ENCODE results near the gene CORO7.
A peak's percentile ranks its signal among the peaks of the same experiment; 100 is the strongest.

CORO7 gene

DNA sequence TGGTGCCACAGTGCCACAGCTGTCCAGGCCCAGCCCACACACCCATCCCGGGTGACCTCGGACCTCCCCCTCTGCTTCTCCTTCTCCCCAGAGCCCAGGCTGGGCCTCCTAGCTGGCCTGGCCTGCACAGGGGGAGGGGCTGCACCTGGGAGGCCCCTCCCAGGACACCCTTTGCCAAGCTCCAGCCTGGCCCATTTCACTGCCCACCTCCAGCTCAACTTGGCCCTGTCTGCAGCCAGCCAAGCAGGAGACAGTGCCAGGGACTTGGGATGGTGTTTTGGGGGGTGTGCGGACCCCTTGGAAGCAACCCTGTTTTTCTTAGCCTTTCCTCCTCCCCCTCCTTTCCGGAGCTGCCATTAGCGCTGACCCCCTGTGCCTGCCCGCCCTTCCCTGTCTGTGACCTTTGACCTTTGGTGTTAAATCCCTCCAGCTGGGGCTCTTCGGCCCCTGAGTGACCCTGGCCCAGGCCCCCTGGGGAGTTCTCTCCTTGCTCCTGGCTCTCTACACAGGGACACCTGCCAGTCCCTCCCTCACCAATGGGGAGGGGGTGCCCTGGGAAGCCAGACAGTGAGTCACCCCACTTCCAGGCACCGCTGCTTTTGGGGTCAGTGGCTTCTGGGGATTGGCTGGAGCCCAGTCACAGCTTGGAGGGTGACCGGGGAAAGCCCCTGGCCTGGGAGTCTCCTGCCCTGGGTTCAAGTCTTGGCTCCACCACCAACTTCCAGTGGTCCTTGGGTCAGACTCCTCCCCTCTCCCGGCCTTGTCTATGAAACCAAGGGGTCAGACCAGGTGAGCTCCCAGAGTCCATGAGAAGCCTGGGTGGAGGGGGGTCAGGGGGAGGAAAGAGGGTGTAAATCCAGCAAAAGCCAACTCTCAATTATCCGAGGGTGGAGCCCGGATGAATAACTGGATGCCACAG, 98.6 kb downstream of the CORO7 start:
- Histone ChIP-seq H4K91ac (ENCODE audit: low read length) (peak overlapping the region; percentile 59), H3K14ac (ENCODE audit: low read length in 2 of 2) (peak overlapping the region in 1 of 2 experiments; percentile 18), H2BK120ac (ENCODE audit: low read depth, low read length) (peak overlapping the region; percentile 51), H3K9me3 (ENCODE audit: control insufficient read depth, low read length) (no peaks in the 10 kb centered on the region), H3K4me3 (ENCODE audit: insufficient read depth in 1 of 2, low read depth in 1 of 2, low read length in 2 of 2) (peak overlapping the region; percentile 62 to 89), H3K18ac (ENCODE audit: low read depth in 1 of 2, low read length in 2 of 2) (peak overlapping the region in 1 of 2 experiments; percentile 1), H2BK5ac (ENCODE audit: low read depth, low read length, poor library complexity, severe bottlenecking) (no peak overlapping the region), H3K27ac (ENCODE audit: low read length, poor library complexity, severe bottlenecking) (peak overlapping the region; percentile 86), H4K8ac (ENCODE audit: low read length) (peak overlapping the region; percentile 14), H3K27me3 (ENCODE audit: control insufficient read depth in 1 of 2, insufficient read depth in 1 of 2, low read length in 2 of 2) (no peaks in the 10 kb centered on the region), H3K4ac (ENCODE audit: low read depth in 1 of 2, low read length in 2 of 2) (peak overlapping the region in 1 of 2 experiments; percentile 60), H2AK5ac (ENCODE audit: low read length, severe bottlenecking) (peak overlapping the region; percentile 78), H2AFZ (ENCODE audit: low read depth, low read length) (no peak overlapping the region), H3K9ac (ENCODE audit: low read length) (peak overlapping the region; percentile 83), H3K36me3 (ENCODE audit: control insufficient read depth in 1 of 2, insufficient read depth in 2 of 2, low read depth in 1 of 2, low read length in 2 of 2) (peaks cover 0 to 19% of the 10 kb centered on the region in 2 experiments), H3K4me1 (ENCODE audit: control insufficient read depth, insufficient read depth, low read depth, low read length) (peaks cover 77% of the 10 kb centered on the region), H2BK15ac (ENCODE audit: low read depth, poor library complexity, severe bottlenecking) (peak overlapping the region; percentile 85), H3K23ac (ENCODE audit: low read length in 2 of 2) (no peak overlapping the region), H3K4me2 (ENCODE audit: low read length, poor library complexity, severe bottlenecking) (peak overlapping the region; percentile 50), H2BK12ac (ENCODE audit: low read length in 2 of 2) (peak overlapping the region in 1 of 2 experiments; percentile 57), H3K79me1 (replicated peaks; ENCODE audit: low read length, poor library complexity, severe bottlenecking) (peaks cover 8% of the 10 kb centered on the region)
- DNase-seq, result peak; percentile 68
- 53% methylated on average over 12 of the region's 12 CpGs for WGBS

DNA sequence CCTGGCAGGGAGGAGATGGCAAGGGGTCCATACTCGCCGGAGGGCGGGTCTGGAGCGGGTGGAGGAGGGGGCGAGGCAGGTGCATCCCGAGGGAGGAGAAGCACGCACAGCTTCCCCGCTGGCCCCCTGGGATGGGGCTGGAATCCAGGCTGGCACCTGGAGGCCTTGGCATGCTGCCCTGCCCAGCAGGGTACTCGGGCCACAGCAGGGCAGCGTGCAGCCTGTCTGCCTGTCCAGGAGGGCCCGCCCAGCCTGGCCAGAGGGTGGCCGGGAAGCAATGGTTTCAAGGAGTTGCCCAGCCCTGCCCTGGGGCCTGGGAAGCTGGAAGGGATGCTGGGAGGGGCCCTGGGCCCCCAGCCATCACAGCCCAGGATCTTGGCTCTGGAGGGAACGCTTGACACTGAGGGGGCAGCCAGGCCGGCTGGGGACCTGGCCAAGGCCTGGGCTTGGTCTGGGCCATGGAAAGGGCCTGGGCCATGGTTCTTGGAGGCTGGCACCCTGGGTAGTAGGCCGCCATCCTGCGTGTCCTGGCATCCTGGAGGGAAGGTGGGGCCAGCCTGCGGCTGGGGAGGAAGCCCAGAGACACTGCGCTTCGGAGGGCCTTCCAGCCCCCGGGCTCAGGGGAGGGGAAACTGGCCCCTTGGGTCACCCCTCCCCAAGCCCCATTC, 99.4 kb downstream of the CORO7 start:
- peak overlapping the region; percentile 30 to 60 for H3K4ac ChIP-seq (ENCODE audit: low read depth in 1 of 2, low read length in 2 of 2)
- WGBS, result 33% methylated on average over 20 of the region's 20 CpGs
- peak overlapping the region; percentile 88 for H2BK120ac ChIP-seq (ENCODE audit: low read depth, low read length)
- peak overlapping the region; percentile 44 to 52 for H3K18ac ChIP-seq (ENCODE audit: low read depth in 1 of 2, low read length in 2 of 2)
- peak overlapping the region; percentile 78 for H2BK15ac ChIP-seq (ENCODE audit: low read depth, poor library complexity, severe bottlenecking)
- peak overlapping the region in 1 of 2 experiments; percentile 73 for H3K14ac ChIP-seq (ENCODE audit: low read length in 2 of 2)
- no peak overlapping the region for H2AFZ ChIP-seq (ENCODE audit: low read depth, low read length)
- peak overlapping the region; percentile 86 for H3K27ac ChIP-seq (ENCODE audit: low read length, poor library complexity, severe bottlenecking)
- H3K4me2 ChIP-seq (ENCODE audit: low read length, poor library complexity, severe bottlenecking), result peak overlapping the region; percentile 50
- peaks cover 0 to 11% of the 10 kb centered on the region in 2 experiments for H3K36me3 ChIP-seq (ENCODE audit: control insufficient read depth in 1 of 2, insufficient read depth in 2 of 2, low read depth in 1 of 2, low read length in 2 of 2)
- H3K9me3 ChIP-seq (ENCODE audit: control insufficient read depth, low read length), result no peaks in the 10 kb centered on the region
- H4K8ac ChIP-seq (ENCODE audit: low read length), result no peak overlapping the region
- H3K23ac ChIP-seq (ENCODE audit: low read length in 2 of 2), result peak overlapping the region in 1 of 2 experiments; percentile 85
- peak overlapping the region; percentile 53 for H2BK5ac ChIP-seq (ENCODE audit: low read depth, low read length, poor library complexity, severe bottlenecking)
- H3K27me3 ChIP-seq (ENCODE audit: control insufficient read depth in 1 of 2, insufficient read depth in 1 of 2, low read length in 2 of 2), result no peaks in the 10 kb centered on the region
- H3K4me1 ChIP-seq (ENCODE audit: control insufficient read depth, insufficient read depth, low read depth, low read length), result peaks cover 70% of the 10 kb centered on the region
- H3K4me3 ChIP-seq (ENCODE audit: insufficient read depth in 1 of 2, low read depth in 1 of 2, low read length in 2 of 2), result peak overlapping the region; percentile 62 to 89
- peak overlapping the region; percentile 70 for H4K91ac ChIP-seq (ENCODE audit: low read length)
- peak overlapping the region; percentile 41 for H2AK5ac ChIP-seq (ENCODE audit: low read length, severe bottlenecking)
- DNase-seq, result no peak
- H3K9ac ChIP-seq (ENCODE audit: low read length), result peak overlapping the region; percentile 83
- H3K79me1 ChIP-seq (replicated peaks; ENCODE audit: low read length, poor library complexity, severe bottlenecking), result peaks cover 8% of the 10 kb centered on the region
- peak overlapping the region in 1 of 2 experiments; percentile 57 for H2BK12ac ChIP-seq (ENCODE audit: low read length in 2 of 2)

DNA sequence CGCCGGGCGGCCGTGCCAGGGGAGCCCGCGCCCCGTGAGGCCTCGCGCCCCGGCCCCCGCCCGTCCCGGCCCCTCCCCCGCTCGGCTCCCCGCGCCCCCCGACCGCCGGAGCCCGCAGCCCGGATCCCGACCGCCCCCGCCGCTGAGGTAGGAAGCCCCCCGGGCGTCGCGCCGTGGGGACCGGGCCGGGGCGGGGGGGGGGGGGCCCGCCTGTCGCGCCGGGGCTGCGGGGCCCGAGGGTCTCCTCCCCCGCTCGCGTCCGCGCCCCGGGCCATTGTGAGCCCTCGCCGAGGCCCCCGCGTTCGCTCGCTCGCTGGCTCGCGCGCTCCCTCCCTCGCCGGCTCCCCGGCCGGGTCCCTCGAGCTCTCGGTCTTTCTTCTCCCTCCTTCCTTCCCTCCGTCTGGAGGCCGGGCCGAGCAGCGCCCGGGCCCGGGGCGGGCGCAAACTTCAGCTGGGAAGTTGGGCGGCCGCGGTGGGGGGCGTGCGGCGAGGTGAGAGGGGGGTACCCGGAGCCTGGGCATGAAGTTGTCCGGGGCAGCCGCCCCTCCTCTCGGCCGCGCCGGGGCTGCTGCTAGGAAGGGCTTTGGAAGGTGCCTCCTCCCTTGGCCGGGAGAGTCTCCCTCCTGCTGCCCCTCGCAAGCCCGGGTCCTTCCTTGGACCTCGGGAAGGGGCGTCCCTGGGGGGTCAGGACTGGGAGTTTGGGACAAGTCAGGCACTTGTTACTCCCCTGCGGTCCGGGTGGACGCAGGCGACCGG, 100.1 kb downstream of the CORO7 start:
- Histone ChIP-seq H3K9me3 (ENCODE audit: control insufficient read depth, low read length) (no peaks in the 10 kb centered on the region), H3K79me1 (replicated peaks; ENCODE audit: low read length, poor library complexity, severe bottlenecking) (peaks cover 7% of the 10 kb centered on the region), H3K4ac (ENCODE audit: low read depth in 1 of 2, low read length in 2 of 2) (peak overlapping the region; percentile 12 to 59), H3K18ac (ENCODE audit: low read depth in 1 of 2, low read length in 2 of 2) (peak overlapping the region; percentile 44 to 52), H3K14ac (ENCODE audit: low read length in 2 of 2) (peak overlapping the region; percentile 9 to 83), H2BK12ac (ENCODE audit: low read length in 2 of 2) (no peak overlapping the region), H3K27me3 (ENCODE audit: control insufficient read depth in 1 of 2, insufficient read depth in 1 of 2, low read length in 2 of 2) (no peaks in the 10 kb centered on the region), H4K8ac (ENCODE audit: low read length) (peak overlapping the region; percentile 22), H2BK120ac (ENCODE audit: low read depth, low read length) (peak overlapping the region; percentile 88), H3K4me2 (ENCODE audit: low read length, poor library complexity, severe bottlenecking) (peak overlapping the region; percentile 50), H2AK5ac (ENCODE audit: low read length, severe bottlenecking) (no peak overlapping the region), H3K23ac (ENCODE audit: low read length in 2 of 2) (peak overlapping the region in 1 of 2 experiments; percentile 85), H4K91ac (ENCODE audit: low read length) (peak overlapping the region; percentile 70), H3K4me1 (ENCODE audit: control insufficient read depth, insufficient read depth, low read depth, low read length) (peaks cover 63% of the 10 kb centered on the region), H3K4me3 (ENCODE audit: insufficient read depth in 1 of 2, low read depth in 1 of 2, low read length in 2 of 2) (peak overlapping the region; percentile 62 to 89), H2BK15ac (ENCODE audit: low read depth, poor library complexity, severe bottlenecking) (peak overlapping the region; percentile 26), H3K36me3 (ENCODE audit: control insufficient read depth in 1 of 2, insufficient read depth in 2 of 2, low read depth in 1 of 2, low read length in 2 of 2) (peaks cover 0 to 7% of the 10 kb centered on the region in 2 experiments), H2BK5ac (ENCODE audit: low read depth, low read length, poor library complexity, severe bottlenecking) (peak overlapping the region; percentile 95), H2AFZ (ENCODE audit: low read depth, low read length) (no peak overlapping the region), H3K27ac (ENCODE audit: low read length, poor library complexity, severe bottlenecking) (peak overlapping the region; percentile 86), H3K9ac (ENCODE audit: low read length) (peak overlapping the region; percentile 83)
- WGBS, result 2% methylated on average over 28 of the region's 93 CpGs
- DNase-seq, result peak; percentile 50

Data from mesenchymal stem cell (in vitro differentiated cells and primary cell).